ENCODE data around the gene RREB1. TPM values are rescaled to one million over a fixed set of nuclear protein-coding genes. Genes with fewer than 3 reads are reported as not detected.

Gene RREB1
- total and polyA plus RNA-seq, 2 donors (not counting 3 experiments of a cell fraction or from before 2014, with no cell fraction given) = 3.7 to 33.0 TPM

DNA sequence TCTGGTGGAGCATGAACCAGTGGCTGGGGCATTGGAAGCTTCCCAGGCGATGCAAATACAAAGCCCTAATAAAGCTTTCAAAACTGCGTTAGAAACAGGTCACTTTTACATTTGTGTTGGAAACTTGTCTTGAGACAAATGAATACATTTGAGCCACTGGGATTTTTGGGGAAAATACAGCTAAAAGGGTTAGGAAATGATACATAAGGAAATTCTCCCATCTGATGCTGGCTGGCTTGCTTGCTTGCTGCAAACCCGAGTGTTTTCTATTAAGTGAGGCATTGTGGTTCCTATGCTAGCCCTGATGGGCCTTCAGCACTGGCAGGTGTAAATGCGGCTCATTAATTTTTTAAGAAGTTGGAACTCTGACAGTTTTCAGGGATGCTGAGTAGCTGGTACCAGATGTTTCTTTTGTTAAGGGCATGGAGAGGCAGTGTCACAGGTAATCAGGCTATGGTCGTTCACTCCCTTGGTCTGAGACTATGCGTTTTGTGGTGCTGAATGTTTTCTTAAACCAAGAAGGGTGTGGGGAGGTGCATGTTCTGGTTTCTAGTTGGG is 35.2 kb downstream of the RREB1 start:
- Histone ChIP-seq H4K20me1 (replicated peaks; ENCODE audit: control insufficient read depth, extremely low read depth, insufficient read depth, low read length) (no peaks in the 10 kb centered on the region), H3K4me1 (ENCODE audit: control insufficient read depth, extremely low read depth, insufficient read depth, low read length) (peaks cover 29% of the 10 kb centered on the region), H3K4me3 (replicated peaks in 1 of 3; ENCODE audit: insufficient read depth in 1 of 3, low read depth in 1 of 3, low read length in 3 of 3) (no peak overlapping the region), H3K4me2 (ENCODE audit: insufficient read depth, low read length) (no peak overlapping the region), H3K9me1 (replicated peaks; ENCODE audit: control insufficient read depth, extremely low read depth, insufficient read depth, low read length) (no peaks in the 10 kb centered on the region), H3K79me2 (ENCODE audit: control insufficient read depth, insufficient read depth, low read length) (peaks cover 77% of the 10 kb centered on the region), H2AFZ (ENCODE audit: low read depth, low read length) (no peak overlapping the region), H3K9ac (replicated peaks; ENCODE audit: extremely low read depth, insufficient read depth, low read length) (no peak overlapping the region), H3K27ac (ENCODE audit: insufficient read depth, low read depth, low read length) (no peak overlapping the region), H3K27me3 (ENCODE audit: control insufficient read depth in 2 of 2, insufficient read depth in 2 of 2, low read length in 2 of 2) (no peaks in the 10 kb centered on the region), H3K36me3 (ENCODE audit: control insufficient read depth in 2 of 2, extremely low read depth in 1 of 2, insufficient read depth in 2 of 2, low read length in 2 of 2) (no peaks in the 10 kb centered on the region), H3K9me3 (replicated peaks; ENCODE audit: control insufficient read depth, insufficient read depth, low read length) (no peaks in the 10 kb centered on the region)
- intact Hi-C loops (cut with micrococcal nuclease) = loop anchor here (5.0 kb wide), 1 partner anchor 456 kb away; no protein-coding TSS in a partner anchor
- FAIRE-seq = no peak
- POLR2A ChIA-PET = no interaction called here
- CTCF ChIA-PET = no interaction called here
- BruUV-seq (replicated peaks) = no TSS peak
- dilution Hi-C loops (cut with MboI; ENCODE audit: extremely low pct_ligation_motif_present, low sequenced_read_pairs) = no loop called here
- TF ChIP-seq JUN (IDR thresholded peaks at IDR 0.05; ENCODE audit: borderline replicate concordance, insufficient read depth, insufficient read length, low read depth) = no peak
- TF ChIP-seq MYC (IDR thresholded peaks at IDR 0.05; ENCODE audit: low read depth, low read length) = no peak
- TF ChIP-seq, protein P1, sequence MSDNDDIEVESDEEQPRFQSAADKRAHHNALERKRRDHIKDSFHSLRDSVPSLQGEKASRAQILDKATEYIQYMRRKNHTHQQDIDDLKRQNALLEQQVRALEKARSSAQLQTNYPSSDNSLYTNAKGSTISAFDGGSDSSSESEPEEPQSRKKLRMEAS (IDR thresholded peaks at IDR 0.05; ENCODE audit: insufficient read depth, insufficient read length) = no peak
- TF ChIP-seq FOS (IDR thresholded peaks at IDR 0.05; ENCODE audit: borderline replicate concordance, insufficient read depth, low read length) = no peak
- TF ChIP-seq POLR2AphosphoS5 (IDR thresholded peaks at IDR 0.05; ENCODE audit: insufficient read depth, low read depth, low read length) = no peak
- TF ChIP-seq POLR2A (IDR thresholded peaks at IDR 0.05; ENCODE audit: low read depth, low read length) = no peak
- TF ChIP-seq EZH2 (IDR thresholded peaks at IDR 0.05; ENCODE audit: borderline replicate concordance, low read depth, low read length, severe bottlenecking) = no peak
- DNase-seq (ENCODE audit: low read depth, low spot score) = no peak

DNA sequence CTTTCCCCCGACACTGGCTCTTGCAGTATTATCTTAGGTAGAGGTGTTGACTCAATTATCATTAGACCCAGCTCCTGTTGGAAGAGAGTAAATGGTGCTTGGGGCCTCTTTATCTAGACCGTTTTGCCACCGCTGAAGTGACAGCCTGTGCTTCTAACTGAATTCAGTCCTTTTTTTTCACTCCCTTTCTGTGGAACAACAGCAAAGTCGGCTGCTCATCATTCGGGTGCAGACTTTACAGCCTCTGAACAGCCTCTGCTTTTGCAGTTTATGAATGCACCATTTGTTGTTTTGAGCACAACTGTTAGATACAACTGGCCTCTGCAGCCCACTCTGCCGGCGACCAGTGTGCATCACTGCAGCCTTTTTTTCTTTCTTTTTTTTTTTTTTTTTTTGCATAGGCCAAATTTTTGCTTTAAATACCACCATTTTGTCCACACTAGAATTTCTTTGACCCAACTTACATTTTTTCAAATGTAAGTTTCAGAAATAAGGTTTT is 35.8 kb downstream of the RREB1 start:
- intact Hi-C loops (cut with micrococcal nuclease) (loop anchor here (5.0 kb wide), 1 partner anchor 456 kb away; no protein-coding TSS in a partner anchor), dilution Hi-C loops (cut with MboI; ENCODE audit: extremely low pct_ligation_motif_present, low sequenced_read_pairs) (no loop called here)
- no peak for TF ChIP-seq POLR2AphosphoS5 (IDR thresholded peaks at IDR 0.05; ENCODE audit: insufficient read depth, low read depth, low read length)
- Histone ChIP-seq H3K4me1 (ENCODE audit: control insufficient read depth, extremely low read depth, insufficient read depth, low read length) (peaks cover 24% of the 10 kb centered on the region), H3K27ac (ENCODE audit: insufficient read depth, low read depth, low read length) (no peak overlapping the region), H2AFZ (ENCODE audit: low read depth, low read length) (no peak overlapping the region), H3K9me3 (replicated peaks; ENCODE audit: control insufficient read depth, insufficient read depth, low read length) (no peaks in the 10 kb centered on the region), H3K27me3 (ENCODE audit: control insufficient read depth in 2 of 2, insufficient read depth in 2 of 2, low read length in 2 of 2) (no peaks in the 10 kb centered on the region), H3K4me3 (replicated peaks in 1 of 3; ENCODE audit: insufficient read depth in 1 of 3, low read depth in 1 of 3, low read length in 3 of 3) (no peak overlapping the region), H4K20me1 (replicated peaks; ENCODE audit: control insufficient read depth, extremely low read depth, insufficient read depth, low read length) (no peaks in the 10 kb centered on the region), H3K4me2 (ENCODE audit: insufficient read depth, low read length) (no peak overlapping the region), H3K9ac (replicated peaks; ENCODE audit: extremely low read depth, insufficient read depth, low read length) (no peak overlapping the region), H3K36me3 (ENCODE audit: control insufficient read depth in 2 of 2, extremely low read depth in 1 of 2, insufficient read depth in 2 of 2, low read length in 2 of 2) (no peaks in the 10 kb centered on the region), H3K79me2 (ENCODE audit: control insufficient read depth, insufficient read depth, low read length) (peaks cover 76% of the 10 kb centered on the region), H3K9me1 (replicated peaks; ENCODE audit: control insufficient read depth, extremely low read depth, insufficient read depth, low read length) (no peaks in the 10 kb centered on the region)
- FAIRE-seq = no peak
- CTCF ChIA-PET = no interaction called here
- POLR2A ChIA-PET = no interaction called here
- DNase-seq (ENCODE audit: low read depth, low spot score) = no peak
- BruUV-seq (replicated peaks) = no TSS peak

All from endothelial cell of umbilical vein (primary cell).